GM21360 (cell line): Measurements from ENCODE around the gene ING4.

Experiments used
- ATAC-seq: cut with Tn5 transposase; IDR thresholded peaks from one replicate; pipeline ENCODE4 v1.9.1; 2021; ENCODE audit warnings: mild to moderate bottlenecking, moderate library complexity; ENCODE audit not compliant: unreplicated experiment

Gene ING4

GRCh38 chr12:6688543-6688998 lies 25.7 kb upstream of the ING4 start:
- ATAC-seq: peak; percentile 14

GRCh38 chr12:6685814-6686213 lies 22.9 kb upstream of the ING4 start:
- no peak for ATAC-seq

- ATAC-seq: no peak
Measured at GRCh38 chr12:6684609-6685008, 21.7 kb upstream of the ING4 start.

- no peak for ATAC-seq
Measured at GRCh38 chr12:6676962-6677361, 14.0 kb upstream of the ING4 start.

GRCh38 chr12:6672143-6672542 lies 9.2 kb upstream of the ING4 start:
- no peak for ATAC-seq

- ATAC-seq: no peak
Measured at GRCh38 chr12:6667559-6668210, 4.8 kb upstream of the ING4 start.

- ATAC-seq: no peak
Measured at GRCh38 chr12:6666211-6666610, 3.3 kb upstream of the ING4 start.

- ATAC-seq: no peak
Measured at GRCh38 chr12:6664902-6665301, 2.0 kb upstream of the ING4 start.

- ATAC-seq: peak; percentile 18
Measured at GRCh38 chr12:6662602-6662905, 365 bp downstream of the ING4 start.

GRCh38 chr12:6653987-6654386 lies 8.9 kb downstream of the ING4 start:
- ATAC-seq: no peak

GRCh38 chr12:6653342-6653741 lies 9.6 kb downstream of the ING4 start:
- no peak for ATAC-seq

- ATAC-seq: no peak
Measured at GRCh38 chr12:6652391-6652790, 10.5 kb downstream of the ING4 start.

- no peak for ATAC-seq
Measured at GRCh38 chr12:6650832-6651231, 12.1 kb downstream of the ING4 start.

GRCh38 chr12:6647083-6647604 lies 15.8 kb downstream of the ING4 start, which contains the start of gene ACRBP:
Gene ACRBP, minus strand, starts transcription at chr12:6647432. Its CDS starts 66 bp downstream, at chr12:6647366.
- no peak for ATAC-seq

GRCh38 chr12:6646276-6647082 lies 16.4 kb downstream of the ING4 start:
- no peak for ATAC-seq

- ATAC-seq: no peak
Measured at GRCh38 chr12:6644903-6645302, 18.0 kb downstream of the ING4 start.

GRCh38 chr12:6644257-6644596 lies 18.7 kb downstream of the ING4 start:
- ATAC-seq: no peak

- no peak for ATAC-seq
Measured at GRCh38 chr12:6643569-6644256, 19.2 kb downstream of the ING4 start.

- no peak for ATAC-seq
Measured at GRCh38 chr12:6641131-6641530, 21.8 kb downstream of the ING4 start.

GRCh38 chr12:6640497-6640896 lies 22.4 kb downstream of the ING4 start:
- no peak for ATAC-seq

- no peak for ATAC-seq
Measured at GRCh38 chr12:6639151-6639801, 23.6 kb downstream of the ING4 start.
